B cell (primary cell): ENCODE results near the gene GPLD1. TPM values are rescaled to one million over a fixed set of nuclear protein-coding genes. Genes with fewer than 3 reads are reported as not detected.

Source experiments
- ATAC-seq: fragments of 200-7000 bp; cut with Tn5 transposase; one replicate; pipeline ENCODE4 v1.10.0; 2021; ENCODE audit warnings: low read depth, mild to moderate bottlenecking, moderate number of reproducible peaks, moderate library complexity
- CTCF ChIA-PET: fragments of 350-600 bp; sonication (Branson Sonifier 250); formaldehyde crosslinking; loops from one replicate; lab custom pipeline; 2021; ENCODE audit warnings: antibody characterized with exemption, inconsistent platforms; lab: Charles Lee
- POLR2A ChIA-PET: fragments of 350-600 bp; sonication (Branson Sonifier 250); formaldehyde crosslinking; loops from one replicate; lab custom pipeline; 2021; ENCODE audit warnings: antibody characterized with exemption; lab: Charles Lee
- DNase-seq: peaks from one replicate; pipeline ENCODE4 v3.0.0; 2013
- H2AFZ ChIP-seq: 2 replicates; pipeline ENCODE4 v1.6.1; 2012; ENCODE audit warnings: mild to moderate bottlenecking, low read depth, low read length; ENCODE audit not compliant: insufficient read depth, poor library complexity, severe bottlenecking
- H3K27ac ChIP-seq, 2 donors: 1 replicate in 1 of 2; 2 replicates in 1 of 2; pipeline ENCODE4 v1.5.1; 2012 to 2013; ENCODE audit warnings: low read length in 2 of 2, mild to moderate bottlenecking in 2 of 2, moderate library complexity in 1 of 2
- H3K27me3 ChIP-seq, 4 experiments: fragments of 200-600 bp in 1 of 4; sonication (generic) in 1 of 4; replicated peaks in 1 of 4; 1 replicate in 2 of 4; 2 replicates in 2 of 4; pipeline versions ENCODE4 v1.6.1 to v1.7.0; 2013 to 2016; ENCODE audit warnings: low read length in 3 of 4, mild to moderate bottlenecking in 2 of 4, mixed read lengths in 1 of 4, moderate library complexity in 1 of 4; ENCODE audit not compliant: insufficient read depth in 4 of 4, control insufficient read depth in 3 of 4; ENCODE audit errors: control extremely low read depth in 1 of 4
- H3K36me3 ChIP-seq, 2 experiments: replicated peaks in 1 of 2; 1 replicate in 1 of 2; 2 replicates in 1 of 2; pipeline versions ENCODE4 v1.6.1 to v1.7.1; 2013; ENCODE audit warnings: low read length in 1 of 2; ENCODE audit not compliant: insufficient read depth in 2 of 2, control insufficient read depth in 1 of 2; ENCODE audit errors: control extremely low read depth in 1 of 2, extremely low read depth in 1 of 2
- H3K4me1 ChIP-seq, 2 donors: fragments of 200-600 bp in 1 of 2; sonication (generic) in 1 of 2; 1 replicate in 1 of 2; 2 replicates in 1 of 2; pipeline versions ENCODE4 v1.5.1 to v1.6.1; 2013 to 2017; ENCODE audit warnings: low read length in 2 of 2; ENCODE audit not compliant: control insufficient read depth in 2 of 2, insufficient read depth in 2 of 2
- H3K4me2 ChIP-seq: replicated peaks from 2 replicates; pipeline ENCODE3; 2012; ENCODE audit warnings: mild to moderate bottlenecking, low read depth, low read length; ENCODE audit not compliant: poor library complexity, severe bottlenecking
- H3K4me3 ChIP-seq, 5 experiments: fragments of 200-600 bp in 1 of 5; sonication (generic) in 1 of 5; 1 replicate in 3 of 5; 2 replicates in 2 of 5; pipeline versions ENCODE4 v1.5.1 to v1.7.0; 2011 to 2016; ENCODE audit warnings: low read length in 4 of 5, mild to moderate bottlenecking in 4 of 5, low read depth in 2 of 5, control low read depth in 1 of 5, moderate library complexity in 1 of 5; ENCODE audit not compliant: insufficient read depth in 1 of 5; ENCODE audit errors: control extremely low read depth in 1 of 5, extremely low read depth in 1 of 5
- H3K79me2 ChIP-seq: fragments of 200-600 bp; sonication (generic); one replicate; pipeline ENCODE4 v1.6.0; 2016; ENCODE audit warnings: low read length; ENCODE audit not compliant: control insufficient read depth, insufficient read depth
- H3K9ac ChIP-seq: fragments of 200-600 bp; sonication (generic); 2 replicates; pipeline ENCODE4 v1.6.1; 2017; ENCODE audit warnings: mild to moderate bottlenecking, low read length, moderate library complexity
- H3K9me3 ChIP-seq, 3 donors: one replicate each; pipeline versions ENCODE4 v1.6.1 to v1.7.1; 2013; ENCODE audit warnings: low read length in 2 of 3; ENCODE audit not compliant: control insufficient read depth in 2 of 3, insufficient read depth in 1 of 3; ENCODE audit errors: control extremely low read depth in 1 of 3
- H4K20me1 ChIP-seq: 2 replicates; pipeline ENCODE4 v1.6.0; 2012; ENCODE audit warnings: mild to moderate bottlenecking, low read length; ENCODE audit not compliant: insufficient read depth, control insufficient read depth, poor library complexity, severe bottlenecking
- H3K27ac Mint-ChIP-seq: one replicate; pipeline ENCODE4 v1.8.0; 2021; ENCODE audit warnings: mixed read lengths
- H3K27me3 Mint-ChIP-seq: one replicate; pipeline ENCODE4 v1.8.0; 2021; ENCODE audit warnings: mixed read lengths
- H3K4me1 Mint-ChIP-seq: one replicate; pipeline ENCODE4 v1.8.0; 2021; ENCODE audit warnings: mixed read lengths
- H3K4me3 Mint-ChIP-seq: one replicate; pipeline ENCODE4 v1.8.0; 2021; ENCODE audit warnings: mixed read lengths
- H3K9me3 Mint-ChIP-seq: one replicate; pipeline ENCODE4 v1.8.0; 2022; ENCODE audit warnings: mixed read lengths; ENCODE audit not compliant: insufficient read depth
- EZH2 ChIP-seq: IDR thresholded peaks from 2 replicates; pipeline ENCODE4 v1.6.1; 2012; ENCODE audit warnings: borderline replicate concordance, low read depth, mild to moderate bottlenecking, moderate library complexity, low read length; ENCODE audit not compliant: insufficient read depth, poor library complexity, severe bottlenecking
- WGBS: methylation state at CpG from one replicate; pipeline ENCODE4 v1.1.5; 2013; ENCODE audit warnings: missing lambda C conversion rate; ENCODE audit not compliant: insufficient coverage; 5-methylcytosine and 5-hydroxymethylcytosine counted together
- intact Hi-C: fragments of 100-400 bp; cut with micrococcal nuclease; formaldehyde crosslinking; loops from one replicate; pipeline ENCODE4 v1.10.0; 2022
- polyA plus RNA-seq: library from polyadenylated mRNA; depleted of rRNA; stranded (reverse); fragments of >200 nt; gene quantifications from 2 replicates; pipeline ENCODE4 v1.2.3, GENCODE V29; 2012
- total RNA-seq, 2 donors: library from RNA; stranded (reverse); fragments of 120-200 nt in 1 of 2; gene quantifications; 1 replicate in 1 of 2; 2 replicates in 1 of 2; pipeline versions ENCODE4 v1.2.3 to v1.2.4, GENCODE V29; 2013 to 2022
- TF ChIP-seq, protein P1 (sequence below): fragments of 200-600 bp; IDR thresholded peaks from one replicate; pipeline ENCODE4 v1.8.0; 2022; ENCODE audit warnings: antibody characterized with exemption, mild to moderate bottlenecking

Gene GPLD1
- total and polyA plus RNA-seq, 2 donors (not counting 1 experiment from before 2014, with no cell fraction given) = 1.9 to 7.0 TPM

DNA sequence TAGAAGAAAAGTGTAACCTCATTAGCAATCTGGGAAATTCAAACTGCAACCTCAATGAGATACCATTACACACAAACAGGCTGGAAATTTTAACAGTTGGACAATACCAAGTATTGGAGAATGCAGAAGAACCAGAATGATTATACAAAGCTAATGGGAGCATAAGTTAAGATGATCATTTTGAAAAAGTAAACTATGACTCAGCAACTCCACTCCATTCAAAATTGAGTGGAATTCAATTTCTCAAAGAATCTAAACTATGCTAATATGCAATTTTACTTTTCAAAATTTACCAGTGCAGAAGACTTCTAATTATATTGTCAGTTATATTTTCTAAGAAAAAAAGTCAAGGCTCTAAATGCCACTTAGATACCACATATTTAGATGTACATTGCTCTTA is 17.2 kb downstream of the GPLD1 start:
- ChIA-PET POLR2A (no interaction called here), CTCF (interaction anchor here (0.8 kb wide), 1 partner anchor 111 kb away, joined by 3 read pairs; no protein-coding TSS in a partner anchor)
- no peak overlapping the region for H3K27ac Mint-ChIP-seq
- Histone ChIP-seq H3K9me3 (no peaks in the 10 kb centered on the region), H3K4me2 (no peak overlapping the region), H3K9ac (no peak overlapping the region), H4K20me1 (no peaks in the 10 kb centered on the region), H2AFZ (no peak overlapping the region), H3K79me2 (no peaks in the 10 kb centered on the region), H3K4me1 (no peaks in the 10 kb centered on the region), H3K36me3 (no peaks in the 10 kb centered on the region), H3K27ac (no peak overlapping the region), H3K27me3 (no peaks in the 10 kb centered on the region), H3K4me3 (no peak overlapping the region)
- H3K27me3 Mint-ChIP-seq = no peaks in the 10 kb centered on the region
- DNase-seq = no peak
- H3K4me3 Mint-ChIP-seq = no peak overlapping the region
- H3K4me1 Mint-ChIP-seq = no peaks in the 10 kb centered on the region
- intact Hi-C loops = no loop called here
- H3K9me3 Mint-ChIP-seq = no peaks in the 10 kb centered on the region
- ATAC-seq = no peak
- TF ChIP-seq, protein P1, sequence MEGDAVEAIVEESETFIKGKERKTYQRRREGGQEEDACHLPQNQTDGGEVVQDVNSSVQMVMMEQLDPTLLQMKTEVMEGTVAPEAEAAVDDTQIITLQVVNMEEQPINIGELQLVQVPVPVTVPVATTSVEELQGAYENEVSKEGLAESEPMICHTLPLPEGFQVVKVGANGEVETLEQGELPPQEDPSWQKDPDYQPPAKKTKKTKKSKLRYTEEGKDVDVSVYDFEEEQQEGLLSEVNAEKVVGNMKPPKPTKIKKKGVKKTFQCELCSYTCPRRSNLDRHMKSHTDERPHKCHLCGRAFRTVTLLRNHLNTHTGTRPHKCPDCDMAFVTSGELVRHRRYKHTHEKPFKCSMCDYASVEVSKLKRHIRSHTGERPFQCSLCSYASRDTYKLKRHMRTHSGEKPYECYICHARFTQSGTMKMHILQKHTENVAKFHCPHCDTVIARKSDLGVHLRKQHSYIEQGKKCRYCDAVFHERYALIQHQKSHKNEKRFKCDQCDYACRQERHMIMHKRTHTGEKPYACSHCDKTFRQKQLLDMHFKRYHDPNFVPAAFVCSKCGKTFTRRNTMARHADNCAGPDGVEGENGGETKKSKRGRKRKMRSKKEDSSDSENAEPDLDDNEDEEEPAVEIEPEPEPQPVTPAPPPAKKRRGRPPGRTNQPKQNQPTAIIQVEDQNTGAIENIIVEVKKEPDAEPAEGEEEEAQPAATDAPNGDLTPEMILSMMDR = no peak
- TF ChIP-seq EZH2 = no peak

DNA sequence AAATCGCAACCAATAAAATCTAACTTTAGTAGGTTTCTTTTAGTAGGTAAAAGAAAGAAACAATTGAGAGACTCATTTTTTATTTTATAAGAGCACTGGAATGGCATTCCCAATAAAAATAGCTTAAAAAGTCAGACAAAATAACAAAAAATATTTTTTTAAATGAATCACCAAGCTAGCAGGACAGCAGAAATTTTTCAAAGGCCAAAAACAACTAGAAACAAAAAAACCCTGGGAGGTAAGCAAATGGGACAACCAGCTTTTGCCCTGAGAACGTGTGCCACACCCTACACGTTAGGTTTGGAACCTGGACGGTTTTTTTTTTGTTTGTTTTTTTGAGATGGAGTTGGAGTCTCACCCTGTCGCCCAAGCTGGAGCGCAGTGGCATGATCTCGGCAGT is 19.6 kb downstream of the GPLD1 start:
- no peak overlapping the region for H3K4me3 Mint-ChIP-seq
- ChIA-PET CTCF (no interaction called here), POLR2A (interaction anchor here (0.6 kb wide), 1 partner anchor 24 kb away, joined by 4 read pairs; no protein-coding TSS in a partner anchor)
- H3K27ac Mint-ChIP-seq = no peak overlapping the region
- no peaks in the 10 kb centered on the region for H3K4me1 Mint-ChIP-seq
- H3K27me3 Mint-ChIP-seq = no peaks in the 10 kb centered on the region
- WGBS = no CpG with 5 or more reads among the region's 7 CpGs
- Histone ChIP-seq H2AFZ (no peak overlapping the region), H3K27ac (no peak overlapping the region), H3K9ac (no peak overlapping the region), H3K36me3 (no peaks in the 10 kb centered on the region), H4K20me1 (no peaks in the 10 kb centered on the region), H3K9me3 (no peaks in the 10 kb centered on the region), H3K79me2 (no peaks in the 10 kb centered on the region), H3K4me3 (no peak overlapping the region), H3K4me2 (no peak overlapping the region), H3K27me3 (no peaks in the 10 kb centered on the region), H3K4me1 (no peaks in the 10 kb centered on the region)
- no peaks in the 10 kb centered on the region for H3K9me3 Mint-ChIP-seq
- DNase-seq (no peak), ATAC-seq (no peak)
- no peak for TF ChIP-seq EZH2
- TF ChIP-seq, protein P1 = no peak
- intact Hi-C loops = no loop called here
